PC-9 (cell line): ENCODE data around the gene ROBO1.

Experiments used
- CTCF ChIP-seq: fragments of 200-600 bp; sonication (generic); conservative IDR thresholded peaks from 2 replicates; pipeline ENCODE4 v1.6.1; 2017; ENCODE audit warnings: mixed run types, antibody characterized with exemption, mild to moderate bottlenecking, moderate library complexity
- EZH2 ChIP-seq: fragments of 200-600 bp; sonication (generic); IDR thresholded peaks from 2 replicates; pipeline ENCODE4 v1.8.0; 2017; ENCODE audit warnings: antibody characterized with exemption, low read depth

GRCh38 chr3:79086514-79086913, 681.3 kb downstream of the ROBO1 start:
- peak; percentile 86 for TF ChIP-seq CTCF
- TF ChIP-seq EZH2, result no peak
